NCI-H2227 treated with DMSO at 0.1 percent for 48 hours (cell line): ENCODE measurements around the gene GTF3C1.
"Not testable (repeated sequence)": the region's sequence is repeated elsewhere in the genome, so short reads cannot be mapped to it uniquely, and the experiment has no call there.

ENCODE experiments used
- DNase-seq: peaks from one replicate; lab custom pipeline; 2025; lab: John Stamatoyannopoulos, UW

Gene GTF3C1

GRCh38 chr16:27549746-27550581 lies at the start of gene GTF3C1, which contains the start of gene KATNIP:
GTF3C1 (minus strand) TSS chr16:27549913; CDS start chr16:27549890, 23 bp downstream.
KATNIP (plus strand) TSS chr16:27550144; CDS start chr16:27550171, 27 bp downstream.
- peak; percentile 98 for DNase-seq

- DNase-seq, result no peak
These were observed 49.3 kb upstream of the GTF3C1 start for GRCh38 chr16:27598931-27599565.

- no peak for DNase-seq
These were observed 48.5 kb upstream of the GTF3C1 start for GRCh38 chr16:27598220-27598619.

GRCh38 chr16:27597361-27597760 lies 47.6 kb upstream of the GTF3C1 start:
- no peak for DNase-seq

- no peak for DNase-seq
These were observed 46.7 kb upstream of the GTF3C1 start for GRCh38 chr16:27596411-27596810.

GRCh38 chr16:27595993-27596392 lies 46.3 kb upstream of the GTF3C1 start:
- DNase-seq, result no peak

- DNase-seq, result no peak
These were observed 45.8 kb upstream of the GTF3C1 start for GRCh38 chr16:27595475-27595874.

- no peak for DNase-seq
These were observed 42.1 kb upstream of the GTF3C1 start for GRCh38 chr16:27591837-27592236.

- no peak for DNase-seq
These were observed 38.3 kb upstream of the GTF3C1 start for GRCh38 chr16:27588057-27588456.

- no peak for DNase-seq
These were observed 37.0 kb upstream of the GTF3C1 start for GRCh38 chr16:27586711-27587110.

- DNase-seq, result no peak
These were observed 35.5 kb upstream of the GTF3C1 start for GRCh38 chr16:27585200-27585599.

GRCh38 chr16:27583634-27584033 lies 33.9 kb upstream of the GTF3C1 start:
- DNase-seq, result no peak

GRCh38 chr16:27582883-27583282 lies 33.2 kb upstream of the GTF3C1 start:
- no peak for DNase-seq

- no peak for DNase-seq
These were observed 29.6 kb upstream of the GTF3C1 start for GRCh38 chr16:27579087-27579980.

GRCh38 chr16:27576729-27577128 lies 27.0 kb upstream of the GTF3C1 start:
- DNase-seq, result no peak

GRCh38 chr16:27572711-27573110 lies 23.0 kb upstream of the GTF3C1 start:
- no peak for DNase-seq

GRCh38 chr16:27571433-27572326 lies 22.0 kb upstream of the GTF3C1 start:
- no peak for DNase-seq

GRCh38 chr16:27570986-27571385 lies 21.3 kb upstream of the GTF3C1 start:
- DNase-seq, result not testable (repeated sequence)

GRCh38 chr16:27568077-27568476 lies 18.4 kb upstream of the GTF3C1 start:
- no peak for DNase-seq

GRCh38 chr16:27566417-27566816 lies 16.7 kb upstream of the GTF3C1 start:
- DNase-seq, result no peak

GRCh38 chr16:27564224-27564623 lies 14.5 kb upstream of the GTF3C1 start:
- DNase-seq, result peak; percentile 43
